Type B pancreatic cell (in vitro differentiated cells): ENCODE data around the gene RNF8. TPM values are rescaled to one million over a fixed set of nuclear protein-coding genes. Genes with fewer than 3 reads are reported as not detected.
"Not testable (repeated sequence)": the region's sequence is repeated elsewhere in the genome, so short reads cannot be mapped to it uniquely, and the experiment has no call there.

Experiments used
- DNase-seq: peaks from one replicate; pipeline ENCODE4 v3.0.0; 2021; ENCODE audit warnings: mixed read lengths; ENCODE audit not compliant: unreplicated experiment; ENCODE audit errors: extremely low spot score
- H3K27ac Mint-ChIP-seq: 2 replicates; pipeline ENCODE4 v1.8.0; 2021; ENCODE audit warnings: mild to moderate bottlenecking, mixed read lengths
- H3K27me3 Mint-ChIP-seq: 2 replicates; pipeline ENCODE4 v1.8.0; 2021; ENCODE audit warnings: mixed read lengths
- H3K36me3 Mint-ChIP-seq: 2 replicates; pipeline ENCODE4 v1.8.0; 2021; ENCODE audit warnings: mixed read lengths
- H3K4me1 Mint-ChIP-seq: one replicate; pipeline ENCODE4 v1.8.0; 2021; ENCODE audit warnings: mixed read lengths; ENCODE audit not compliant: unreplicated experiment
- H3K4me3 Mint-ChIP-seq: 2 replicates; pipeline ENCODE4 v1.8.0; 2021; ENCODE audit warnings: mild to moderate bottlenecking, mixed read lengths
- H3K9me3 Mint-ChIP-seq: 2 replicates; pipeline ENCODE4 v1.8.0; 2021; ENCODE audit warnings: mixed read lengths
- total RNA-seq: library from RNA; stranded (reverse); gene quantifications from 2 replicates; pipeline ENCODE4 v1.2.1, GENCODE V29; 2021; ENCODE audit warnings: low replicate concordance
- TF ChIP-seq, protein P1 (sequence below): fragments of 200-600 bp; sonication (generic); conservative IDR thresholded peaks from 2 replicates; pipeline ENCODE4 v1.5.0; 2021; ENCODE audit warnings: antibody characterized with exemption, mild to moderate bottlenecking

RNF8 gene
- total RNA-seq, 1 donor from 2014 or later = 38.6 TPM

- no peak for DNase-seq
- peak overlapping the region; percentile 41 for H3K27ac Mint-ChIP-seq
- no peaks in the 10 kb centered on the region for H3K27me3 Mint-ChIP-seq
- H3K36me3 Mint-ChIP-seq = peaks cover 10% of the 10 kb centered on the region
- TF ChIP-seq, protein P1, sequence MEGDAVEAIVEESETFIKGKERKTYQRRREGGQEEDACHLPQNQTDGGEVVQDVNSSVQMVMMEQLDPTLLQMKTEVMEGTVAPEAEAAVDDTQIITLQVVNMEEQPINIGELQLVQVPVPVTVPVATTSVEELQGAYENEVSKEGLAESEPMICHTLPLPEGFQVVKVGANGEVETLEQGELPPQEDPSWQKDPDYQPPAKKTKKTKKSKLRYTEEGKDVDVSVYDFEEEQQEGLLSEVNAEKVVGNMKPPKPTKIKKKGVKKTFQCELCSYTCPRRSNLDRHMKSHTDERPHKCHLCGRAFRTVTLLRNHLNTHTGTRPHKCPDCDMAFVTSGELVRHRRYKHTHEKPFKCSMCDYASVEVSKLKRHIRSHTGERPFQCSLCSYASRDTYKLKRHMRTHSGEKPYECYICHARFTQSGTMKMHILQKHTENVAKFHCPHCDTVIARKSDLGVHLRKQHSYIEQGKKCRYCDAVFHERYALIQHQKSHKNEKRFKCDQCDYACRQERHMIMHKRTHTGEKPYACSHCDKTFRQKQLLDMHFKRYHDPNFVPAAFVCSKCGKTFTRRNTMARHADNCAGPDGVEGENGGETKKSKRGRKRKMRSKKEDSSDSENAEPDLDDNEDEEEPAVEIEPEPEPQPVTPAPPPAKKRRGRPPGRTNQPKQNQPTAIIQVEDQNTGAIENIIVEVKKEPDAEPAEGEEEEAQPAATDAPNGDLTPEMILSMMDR = no peak
- peak overlapping the region; percentile 65 for H3K4me3 Mint-ChIP-seq
- no peaks in the 10 kb centered on the region for H3K9me3 Mint-ChIP-seq
- peaks cover 32% of the 10 kb centered on the region for H3K4me1 Mint-ChIP-seq
Observed at GRCh38 chr6:37435816-37436215, 82.0 kb downstream of the RNF8 start.

DNA sequence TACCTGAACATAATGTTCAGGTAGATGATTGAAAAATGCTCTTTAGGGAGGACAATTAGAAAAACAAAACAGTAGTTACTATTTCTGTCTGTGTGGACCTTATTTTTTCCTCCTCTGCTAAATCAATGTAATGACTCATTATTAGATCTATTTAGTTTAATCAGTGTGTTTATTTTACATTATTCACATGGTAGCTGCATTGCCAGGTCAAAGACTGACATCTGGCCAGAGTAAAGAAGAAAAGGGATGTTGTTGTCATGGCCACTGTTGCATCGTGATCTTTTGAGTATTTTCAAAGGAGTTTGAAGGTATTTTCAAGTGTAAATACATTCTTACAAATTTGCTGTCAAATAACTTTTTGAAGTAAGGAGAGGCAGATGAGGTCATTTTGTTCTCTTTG lies 85.1 kb downstream of the RNF8 start:
- no peak for DNase-seq
- TF ChIP-seq, protein P1 = no peak
- peaks cover 19% of the 10 kb centered on the region for H3K4me1 Mint-ChIP-seq
- H3K9me3 Mint-ChIP-seq = no peaks in the 10 kb centered on the region
- no peak overlapping the region for H3K4me3 Mint-ChIP-seq
- H3K27ac Mint-ChIP-seq = no peak overlapping the region
- peaks cover 12% of the 10 kb centered on the region for H3K36me3 Mint-ChIP-seq
- H3K27me3 Mint-ChIP-seq = no peaks in the 10 kb centered on the region

GRCh38 chr6:37441651-37442050 lies 87.9 kb downstream of the RNF8 start:
- Mint-ChIP-seq H3K27ac (no peak overlapping the region), H3K36me3 (peaks cover 21% of the 10 kb centered on the region), H3K4me1 (peaks cover 7% of the 10 kb centered on the region), H3K27me3 (no peaks in the 10 kb centered on the region), H3K4me3 (no peak overlapping the region), H3K9me3 (no peaks in the 10 kb centered on the region)
- DNase-seq = no peak
- TF ChIP-seq, protein P1 = no peak

GRCh38 chr6:37442416-37443215 lies 88.8 kb downstream of the RNF8 start:
- H3K27me3 Mint-ChIP-seq = no peaks in the 10 kb centered on the region
- TF ChIP-seq, protein P1 = no peak
- H3K27ac Mint-ChIP-seq = no peak overlapping the region
- no peak for DNase-seq
- peaks cover 7% of the 10 kb centered on the region for H3K4me1 Mint-ChIP-seq
- H3K4me3 Mint-ChIP-seq = no peak overlapping the region
- H3K36me3 Mint-ChIP-seq = peaks cover 18% of the 10 kb centered on the region
- no peaks in the 10 kb centered on the region for H3K9me3 Mint-ChIP-seq

DNA sequence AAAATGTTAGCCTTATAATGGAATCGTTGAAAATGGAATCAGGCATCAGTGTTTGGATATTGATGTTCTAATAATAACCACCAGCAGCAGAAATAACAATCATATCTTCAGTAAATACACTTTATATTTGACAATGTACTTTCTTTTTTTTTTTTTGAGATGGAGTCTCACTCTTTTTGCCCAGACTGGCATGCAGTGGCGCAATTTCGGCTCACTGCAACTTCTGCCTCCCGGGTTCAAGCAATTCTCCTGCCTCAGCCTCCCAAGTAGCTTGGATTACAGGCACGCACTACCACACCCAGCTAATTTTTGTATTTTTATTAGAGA lies 89.4 kb downstream of the RNF8 start:
- peaks cover 15% of the 10 kb centered on the region for H3K36me3 Mint-ChIP-seq
- H3K9me3 Mint-ChIP-seq, H3K27ac Mint-ChIP-seq, H3K4me1 Mint-ChIP-seq, DNase-seq, H3K27me3 Mint-ChIP-seq, H3K4me3 Mint-ChIP-seq: not testable (repeated sequence)

Other genes starting within 250 kb of the RNF8 start
- 41.5 and 74.2 TPM in 2 replicates for gene PIM1, start 183.8 kb upstream of the RNF8 start, total RNA-seq
- gene TBC1D22B, start 96.2 kb upstream of the RNF8 start, total RNA-seq = 13.6 and 14.1 TPM in 2 replicates
- gene TMEM217, start 95.8 kb upstream of the RNF8 start, total RNA-seq = 1.1 and 1.3 TPM in 2 replicates
- 37.8 and 53.0 TPM in 2 replicates for gene CMTR1, start 79.2 kb downstream of the RNF8 start, total RNA-seq
- gene CCDC167, start 145.9 kb downstream of the RNF8 start, total RNA-seq = 28.1 and 38.3 TPM in 2 replicates